ENCODE data around the gene RND1. TPM values are rescaled to one million over a fixed set of nuclear protein-coding genes. Genes with fewer than 3 reads are reported as not detected.

The RND1 gene
- total RNA-seq, 2 experiments from 2014 or later: 4.8 to 5.7 TPM

- no peaks in the 10 kb centered on the region for H3K27me3 Mint-ChIP-seq
- H3K4me1 ChIP-seq (ENCODE audit: insufficient read depth, low read length): peaks cover 5% of the 10 kb centered on the region
- H3K36me3 ChIP-seq (ENCODE audit: insufficient read depth, low read length): peaks cover 28% of the 10 kb centered on the region
- POLR2A ChIA-PET: interaction anchor here (2.0 kb wide), 1 partner anchor 12 kb away, joined by 8 read pairs; no protein-coding TSS in a partner anchor
- H3K27ac Mint-ChIP-seq: peak overlapping the region; percentile 24
- intact Hi-C loops (cut with DNase I, micrococcal nuclease): no loop called here
- H3K27me3 ChIP-seq (ENCODE audit: control insufficient read depth in 1 of 2, insufficient read depth in 2 of 2, low read length in 2 of 2): no peaks in the 10 kb centered on the region
- TF ChIP-seq CTCF (IDR thresholded peaks at IDR 0.05): no peak
- ATAC-seq (ENCODE audit: poor library complexity) (no peak), DNase-seq (no peak)
- no peak overlapping the region for H3K4me3 Mint-ChIP-seq
- H3K36me3 Mint-ChIP-seq (ENCODE audit: low read depth): peaks cover 31% of the 10 kb centered on the region
- H3K27ac ChIP-seq (ENCODE audit: low read depth in 1 of 2, low read length in 2 of 2): no peak overlapping the region
- no peak overlapping the region for H3K4me3 ChIP-seq (ENCODE audit: low read length)
- H3K4me1 Mint-ChIP-seq (ENCODE audit: low read depth): no peaks in the 10 kb centered on the region
- CTCF ChIA-PET: interaction anchor here (0.7 to 2.5 kb wide), 2 partner anchors 12 to 27 kb away, joined by 3 to 11 read pairs; no protein-coding TSS in a partner anchor
- no peaks in the 10 kb centered on the region for H3K9me3 Mint-ChIP-seq
- H3K9me3 ChIP-seq (ENCODE audit: control insufficient read depth in 1 of 2, insufficient read depth in 1 of 2, low read length in 2 of 2): no peaks in the 10 kb centered on the region
These were observed 39.3 kb downstream of the RND1 start for GRCh38 chr12:48826209-48826855.

GRCh38 chr12:48824905-48825304 is 40.8 kb downstream of the RND1 start:
- ChIA-PET POLR2A (interaction anchor here (1.5 kb wide), 1 partner anchor 27 kb away, joined by 4 read pairs; the partner anchor contains the start of gene DDX23), CTCF (interaction anchor here (2.5 kb wide), 1 partner anchor 11 kb away, joined by 11 read pairs; no protein-coding TSS in a partner anchor)
- Mint-ChIP-seq H3K36me3 (ENCODE audit: low read depth) (peaks cover 17% of the 10 kb centered on the region), H3K27ac (no peak overlapping the region), H3K27me3 (no peaks in the 10 kb centered on the region), H3K4me1 (ENCODE audit: low read depth) (no peaks in the 10 kb centered on the region), H3K9me3 (no peaks in the 10 kb centered on the region), H3K4me3 (no peak overlapping the region)
- no peaks in the 10 kb centered on the region for H3K9me3 ChIP-seq (ENCODE audit: control insufficient read depth in 1 of 2, insufficient read depth in 1 of 2, low read length in 2 of 2)
- ATAC-seq (ENCODE audit: poor library complexity) (no peak), DNase-seq (no peak)
- H3K27ac ChIP-seq (ENCODE audit: low read depth in 1 of 2, low read length in 2 of 2): no peak overlapping the region
- no peak overlapping the region for H3K4me3 ChIP-seq (ENCODE audit: low read length)
- H3K27me3 ChIP-seq (ENCODE audit: control insufficient read depth in 1 of 2, insufficient read depth in 2 of 2, low read length in 2 of 2): no peaks in the 10 kb centered on the region
- peaks cover 5% of the 10 kb centered on the region for H3K4me1 ChIP-seq (ENCODE audit: insufficient read depth, low read length)
- H3K36me3 ChIP-seq (ENCODE audit: insufficient read depth, low read length): peaks cover 14% of the 10 kb centered on the region
- no peak for TF ChIP-seq CTCF (IDR thresholded peaks at IDR 0.05)
- intact Hi-C loops (cut with DNase I, micrococcal nuclease): no loop called here

GRCh38 chr12:48824112-48824511 is 41.6 kb downstream of the RND1 start:
- no peak for TF ChIP-seq CTCF (IDR thresholded peaks at IDR 0.05)
- Mint-ChIP-seq H3K9me3 (no peaks in the 10 kb centered on the region), H3K4me1 (ENCODE audit: low read depth) (peaks cover 3% of the 10 kb centered on the region), H3K27me3 (no peaks in the 10 kb centered on the region), H3K36me3 (ENCODE audit: low read depth) (peaks cover 9% of the 10 kb centered on the region), H3K4me3 (no peak overlapping the region), H3K27ac (no peak overlapping the region)
- ChIA-PET POLR2A (interaction anchor here (1.5 kb wide), 1 partner anchor 28 kb away, joined by 4 read pairs; the partner anchor contains the start of gene DDX23), CTCF (interaction anchor here (0.6 to 1.7 kb wide), 3 partner anchors 9 to 80 kb away, joined by 3 to 7 read pairs (median 4); a partner anchor contains a TSS)
- Histone ChIP-seq H3K36me3 (ENCODE audit: insufficient read depth, low read length) (peaks cover 6% of the 10 kb centered on the region), H3K4me1 (ENCODE audit: insufficient read depth, low read length) (peaks cover 8% of the 10 kb centered on the region), H3K4me3 (ENCODE audit: low read length) (no peak overlapping the region), H3K27me3 (ENCODE audit: control insufficient read depth in 1 of 2, insufficient read depth in 2 of 2, low read length in 2 of 2) (no peaks in the 10 kb centered on the region), H3K27ac (ENCODE audit: low read depth in 1 of 2, low read length in 2 of 2) (no peak overlapping the region), H3K9me3 (ENCODE audit: control insufficient read depth in 1 of 2, insufficient read depth in 1 of 2, low read length in 2 of 2) (no peaks in the 10 kb centered on the region)
- DNase-seq (peak in 4 of 14 experiments; percentile 23 to 45 (median 34)), ATAC-seq (ENCODE audit: poor library complexity) (peak; percentile 71)
- intact Hi-C loops (cut with DNase I, micrococcal nuclease): no loop called here

All from CD4-positive, alpha-beta T cell (primary cell).